HCT116 (cell line): Measurements from ENCODE around the gene LRP1B. TPM values are rescaled to one million over a fixed set of nuclear protein-coding genes. Genes with fewer than 3 reads are reported as not detected.

Experiments used
- ATAC-seq: fragments of 200-7000 bp; cut with Tn5 transposase; 2 replicates; pipeline ENCODE4 v1.9.1; 2020; ENCODE audit warnings: mild to moderate bottlenecking, moderate library complexity
- BruUV-seq: library from RNA; stranded (reverse); fragments of 400-500 nt; replicated peaks from 2 replicates; lab custom pipeline; 2021; lab: Mats Ljungman, UMichigan
- CTCF ChIA-PET: fragments of 300-600 bp; sonication (Branson Sonifier 250); formaldehyde crosslinking; loops from one replicate; lab custom pipeline; 2021; ENCODE audit warnings: antibody characterized with exemption; lab: Charles Lee
- POLR2A ChIA-PET: fragments of 300-600, 350-600 bp; sonication (Branson Sonifier 250); formaldehyde crosslinking; loops from one replicate; lab custom pipeline; 2021; ENCODE audit warnings: antibody characterized with exemption; lab: Charles Lee
- RAD21 ChIA-PET, 2 experiments: fragments of 300-600 bp; sonication (Branson Sonifier 250); formaldehyde crosslinking; loops; one replicate each; lab custom pipeline; 2023; ENCODE audit warnings: low total read pairs in 2 of 2; ENCODE audit not compliant: uncharacterized antibody in 2 of 2, unreplicated experiment in 2 of 2, low non-redundant PET in 1 of 2; lab: Charles Lee
- DNase-seq: peaks from one replicate; pipeline ENCODE4 v3.0.0-alpha.2; 2010; ENCODE audit warnings: low read depth, low spot score
- H2AFZ ChIP-seq: fragments of 200-600 bp; shearing (Covaris generic), sonication (generic); 2 replicates; pipeline ENCODE4 v1.6.1; 2017; ENCODE audit warnings: low read depth, mixed run types, mixed read lengths, antibody characterized with exemption, low read length; ENCODE audit not compliant: poor library complexity, severe bottlenecking
- H3K27ac ChIP-seq: 2 replicates; pipeline ENCODE4 v1.5.1; 2012; ENCODE audit warnings: low read depth, low read length
- H3K27me3 ChIP-seq: fragments of 200-600 bp; sonication (generic); 2 replicates; pipeline ENCODE4 v1.6.1; 2016; ENCODE audit warnings: mixed run types, low read length, mixed read lengths; ENCODE audit not compliant: insufficient read depth
- H3K36me3 ChIP-seq, 2 experiments: fragments of 200-500 bp in 1 of 2; fragments of 200-600 bp in 1 of 2; sonication (Bioruptor generic) in 1 of 2; sonication (generic) in 1 of 2; 2 replicates each; pipeline versions ENCODE4 v1.5.1 to v1.6.1; 2014 to 2016; ENCODE audit warnings: low read length in 2 of 2, inconsistent platforms in 1 of 2, mixed read lengths in 1 of 2, mixed run types in 1 of 2; ENCODE audit not compliant: insufficient read depth in 2 of 2, control insufficient read depth in 1 of 2
- H3K4me1 ChIP-seq, 2 experiments: fragments of 200-600 bp in 1 of 2; sonication (generic) in 1 of 2; 2 replicates each; pipeline versions ENCODE4 v1.5.1 to v1.6.1; 2012 to 2017; ENCODE audit warnings: low read length in 2 of 2, inconsistent platforms in 1 of 2, mild to moderate bottlenecking in 1 of 2, mixed read lengths in 1 of 2, mixed run types in 1 of 2, moderate library complexity in 1 of 2; ENCODE audit not compliant: insufficient read depth in 2 of 2, control insufficient read depth in 1 of 2
- H3K4me2 ChIP-seq: fragments of 200-600 bp; sonication (generic); 2 replicates; pipeline ENCODE4 v1.6.1; 2017; ENCODE audit warnings: mixed run types, low read length, mixed read lengths
- H3K4me3 ChIP-seq, 2 experiments: fragments of 200-600 bp in 1 of 2; sonication (generic) in 1 of 2; replicated peaks in 1 of 2; 2 replicates each; pipeline ENCODE4 v1.5.1; 2011 to 2016; ENCODE audit warnings: low read length in 2 of 2, control low read depth in 1 of 2, low read depth in 1 of 2, mild to moderate bottlenecking in 1 of 2, mixed read lengths in 1 of 2, mixed run types in 1 of 2
- H3K79me2 ChIP-seq: fragments of 200-600 bp; sonication (generic); 2 replicates; pipeline ENCODE4 v1.6.1; 2017; ENCODE audit warnings: mild to moderate bottlenecking, mixed run types, low read length, moderate library complexity, mixed read lengths; ENCODE audit not compliant: insufficient read depth
- H3K9ac ChIP-seq: fragments of 200-600 bp; sonication (generic); 2 replicates; pipeline ENCODE4 v1.6.1; 2016; ENCODE audit warnings: low read length, mixed read lengths
- H3K9me2 ChIP-seq: fragments of 200-600 bp; sonication (generic), shearing (Covaris generic); 2 replicates; pipeline ENCODE4 v1.6.1; 2017; ENCODE audit warnings: mixed run types, mild to moderate bottlenecking, moderate library complexity; ENCODE audit not compliant: insufficient read depth
- H3K9me3 ChIP-seq, 2 experiments: fragments of 200-500 bp in 1 of 2; fragments of 200-600 bp in 1 of 2; sonication (Bioruptor generic) in 1 of 2; sonication (generic) in 1 of 2; 2 replicates each; pipeline ENCODE4 v1.6.1; 2014 to 2017; ENCODE audit warnings: low read length in 2 of 2, mixed read lengths in 2 of 2, inconsistent platforms in 1 of 2, low read depth in 1 of 2, mild to moderate bottlenecking in 1 of 2, mixed run types in 1 of 2, moderate library complexity in 1 of 2; ENCODE audit not compliant: control insufficient read depth in 1 of 2, insufficient read depth in 1 of 2
- H4K20me1 ChIP-seq: fragments of 200-600 bp; sonication (generic), shearing (Covaris generic); 2 replicates; pipeline ENCODE4 v1.6.1; 2017; ENCODE audit warnings: mixed run types, mild to moderate bottlenecking, moderate library complexity; ENCODE audit not compliant: insufficient read depth
- ELF1 ChIP-seq: IDR thresholded peaks from 2 replicates; pipeline ENCODE4 v1.6.1; 2012; ENCODE audit warnings: low read depth, borderline replicate concordance
- EZH2phosphoT487 ChIP-seq: fragments of 200-600 bp; IDR thresholded peaks from 2 replicates; pipeline ENCODE4 v1.6.1; 2018; ENCODE audit warnings: antibody characterized with exemption, borderline replicate concordance
- JUND ChIP-seq: IDR thresholded peaks from 2 replicates; pipeline ENCODE4 v1.6.1; 2012
- POLR2A ChIP-seq: IDR thresholded peaks from 2 replicates; pipeline ENCODE4 v1.7.0; 2011; ENCODE audit warnings: borderline replicate concordance; ENCODE audit not compliant: insufficient read depth, insufficient read length; ENCODE audit errors: extremely low read depth
- RAD21 ChIP-seq: IDR thresholded peaks from 2 replicates; pipeline ENCODE4 v1.6.1; 2012; ENCODE audit warnings: low read depth, mild to moderate bottlenecking
- SIN3A ChIP-seq: IDR thresholded peaks from 2 replicates; pipeline ENCODE4 v1.6.1; 2012; ENCODE audit warnings: low read depth
- YY1 ChIP-seq: IDR thresholded peaks from 2 replicates; pipeline ENCODE4 v1.6.1; 2011; ENCODE audit warnings: low read length, low read depth, moderate library complexity, mild to moderate bottlenecking; ENCODE audit not compliant: insufficient replicate concordance; ENCODE audit errors: extremely low read depth
- ZNF274 ChIP-seq: fragments of 200-500 bp; sonication (Bioruptor generic); IDR thresholded peaks from 2 replicates; pipeline ENCODE4 v1.6.1; 2014; ENCODE audit warnings: mild to moderate bottlenecking, low read depth, low read length, inconsistent platforms
- intact Hi-C: fragments of 100-400 bp; cut with micrococcal nuclease; formaldehyde crosslinking; loops from 2 replicates; pipeline ENCODE4 v1.10.0; 2022
- total RNA-seq: library from RNA; stranded (reverse); gene quantifications from one replicate; pipeline ENCODE4 v1.2.1, GENCODE V29; 2021; ENCODE audit not compliant: unreplicated experiment

Gene LRP1B
- total RNA-seq, 1 experiment from 2014 or later = 0.34 TPM

DNA sequence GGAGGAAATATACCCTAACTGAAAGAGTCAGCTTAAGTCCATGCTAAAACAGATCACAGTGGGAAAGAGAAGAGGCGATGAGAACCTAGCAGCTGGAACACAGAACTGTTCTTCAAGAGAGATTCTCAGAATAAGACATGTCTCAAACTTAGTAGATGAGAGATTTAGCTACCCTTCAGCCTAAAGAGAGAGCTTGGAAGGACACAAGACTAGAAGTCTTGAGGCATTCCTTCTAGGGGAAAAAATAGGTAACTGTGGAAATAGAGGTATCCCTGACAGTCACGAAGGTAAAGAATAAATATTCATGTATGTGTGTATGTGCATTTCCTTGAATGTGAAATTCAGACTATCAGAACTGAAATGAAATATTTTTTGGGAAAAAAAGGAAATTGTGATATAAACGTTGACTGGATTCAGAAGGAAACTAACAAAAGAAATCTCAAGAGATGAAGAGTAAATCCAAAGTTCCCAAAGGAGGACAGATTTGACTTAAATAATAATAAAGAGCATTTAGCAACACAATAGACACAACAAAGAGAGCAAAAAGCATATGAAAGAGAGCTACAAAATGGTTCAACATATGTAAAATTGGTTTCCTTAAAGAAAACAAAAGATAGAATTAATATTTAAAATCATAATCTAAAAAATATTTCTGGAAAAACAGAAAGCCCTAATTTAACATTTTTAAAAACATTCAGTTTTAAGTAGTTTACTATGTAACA is 258.7 kb downstream of the LRP1B start:
- H3K4me2 ChIP-seq = no peak overlapping the region
- H3K9me3 ChIP-seq = no peaks in the 10 kb centered on the region
- no peaks in the 10 kb centered on the region for H4K20me1 ChIP-seq
- ATAC-seq (no peak), DNase-seq (no peak)
- ChIA-PET RAD21 (no interaction called here), CTCF (no interaction called here), POLR2A (no interaction called here)
- H3K4me1 ChIP-seq = no peaks in the 10 kb centered on the region
- no peaks in the 10 kb centered on the region for H3K9me2 ChIP-seq
- H3K27me3 ChIP-seq = no peaks in the 10 kb centered on the region
- TF ChIP-seq JUND (no peak), ELF1 (no peak), YY1 (no peak), EZH2phosphoT487 (no peak), SIN3A (no peak), RAD21 (no peak), ZNF274 (no peak)
- intact Hi-C loops = no loop called here
- no peak overlapping the region for H3K27ac ChIP-seq
- no peaks in the 10 kb centered on the region for H3K79me2 ChIP-seq
- H3K36me3 ChIP-seq = no peaks in the 10 kb centered on the region
- no peak overlapping the region for H3K4me3 ChIP-seq
- no peak overlapping the region for H3K9ac ChIP-seq
- no peak overlapping the region for H2AFZ ChIP-seq
- BruUV-seq = no TSS peak

GRCh38 chr2:141869572-141869971 is 261.2 kb downstream of the LRP1B start:
- H3K4me1 ChIP-seq = no peaks in the 10 kb centered on the region
- no peak overlapping the region for H3K9ac ChIP-seq
- POLR2A ChIA-PET = no interaction called here
- H4K20me1 ChIP-seq = no peaks in the 10 kb centered on the region
- no peaks in the 10 kb centered on the region for H3K27me3 ChIP-seq
- H3K4me3 ChIP-seq = no peak overlapping the region
- no peak for TF ChIP-seq POLR2A
- H3K79me2 ChIP-seq = no peaks in the 10 kb centered on the region
- RAD21 ChIA-PET = no interaction called here
- ATAC-seq (no peak), DNase-seq (no peak)
- no TSS peak for BruUV-seq
- CTCF ChIA-PET = no interaction called here
- H3K36me3 ChIP-seq = no peaks in the 10 kb centered on the region
- no peak overlapping the region for H3K4me2 ChIP-seq
- H2AFZ ChIP-seq = no peak overlapping the region
- intact Hi-C loops = no loop called here
- no peaks in the 10 kb centered on the region for H3K9me3 ChIP-seq
- H3K9me2 ChIP-seq = no peaks in the 10 kb centered on the region
- H3K27ac ChIP-seq = no peak overlapping the region
